Left lung (tissue), 10 donors: Measurements from ENCODE around the gene USP44. TPM values are rescaled to one million over a fixed set of nuclear protein-coding genes. Genes with fewer than 3 reads are reported as not detected.
"Not testable (repeated sequence)": the region's sequence is repeated elsewhere in the genome, so short reads cannot be mapped to it uniquely, and the experiment has no call there.

ENCODE experiments used
- ATAC-seq: fragments of 200-7000 bp; cut with Tn5 transposase; one replicate; pipeline ENCODE4 v1.9.1; 2020; ENCODE audit warnings: moderate library complexity
- DNase-seq, 4 donors: peaks; one replicate each; pipeline ENCODE4 v3.0.0-alpha.2; 2013 to 2020
- H3K27ac ChIP-seq, 2 donors: fragments of 200-600 bp; sonication (generic) in 1 of 2; one replicate each; pipeline versions ENCODE4 v1.5.0 to v1.8.0; 2020 to 2021
- H3K27me3 ChIP-seq, 2 donors: fragments of 200-600 bp; sonication (generic) in 1 of 2; one replicate each; pipeline versions ENCODE4 v1.5.0 to v1.8.0; 2020 to 2021
- H3K36me3 ChIP-seq, 2 donors: fragments of 200-600 bp; sonication (generic) in 1 of 2; one replicate each; pipeline versions ENCODE4 v1.5.0 to v1.8.0; 2020 to 2021
- H3K4me1 ChIP-seq, 2 donors: fragments of 200-600 bp; one replicate each; pipeline ENCODE4 v1.8.0; 2021
- H3K4me3 ChIP-seq, 2 donors: fragments of 200-600 bp; sonication (generic) in 1 of 2; one replicate each; pipeline versions ENCODE4 v1.5.0 to v1.8.0; 2020 to 2021; ENCODE audit warnings: mild to moderate bottlenecking in 1 of 2
- H3K9me3 ChIP-seq, 2 donors: fragments of 200-600 bp; sonication (generic) in 1 of 2; one replicate each; pipeline versions ENCODE4 v1.5.0 to v1.8.0; 2020 to 2021
- intact Hi-C, 2 donors: fragments of 100-400 bp; cut with DNase I; formaldehyde crosslinking; loops; one replicate each; pipeline versions ENCODE4 v1.11.2 to v1.14.2; 2022
- polyA plus RNA-seq, 6 donors: library from polyadenylated mRNA; unstranded; fragments of 120-200 nt; gene quantifications; one replicate each; pipeline ENCODE4 v1.2.1, GENCODE V29; 2013; ENCODE audit not compliant: insufficient read length in 6 of 6
- total RNA-seq, 2 donors: library from RNA; stranded (reverse); fragmentation: NEBNext Ultra II Directional; extraction: Animal tissue kit (Norgen Biotek cat#: 25700); gene quantifications; one replicate each; pipeline ENCODE4 v1.2.1, GENCODE V29; 2021
- TF ChIP-seq, protein P1 (sequence below), 2 donors: fragments of 200-600 bp; sonication (generic) in 1 of 2; IDR thresholded peaks; one replicate each; pipeline versions ENCODE4 v1.5.0 to v1.8.0; 2021; ENCODE audit warnings: antibody characterized with exemption in 2 of 2
- donor health status: DM: no; HTN: yes; CAD: no.
- donor health status: DM: no; HTN: no; CAD: no.

Gene USP44
- total and polyA plus RNA-seq, 8 donors = 3.4 to 13.4 (median 4.0) TPM

DNA sequence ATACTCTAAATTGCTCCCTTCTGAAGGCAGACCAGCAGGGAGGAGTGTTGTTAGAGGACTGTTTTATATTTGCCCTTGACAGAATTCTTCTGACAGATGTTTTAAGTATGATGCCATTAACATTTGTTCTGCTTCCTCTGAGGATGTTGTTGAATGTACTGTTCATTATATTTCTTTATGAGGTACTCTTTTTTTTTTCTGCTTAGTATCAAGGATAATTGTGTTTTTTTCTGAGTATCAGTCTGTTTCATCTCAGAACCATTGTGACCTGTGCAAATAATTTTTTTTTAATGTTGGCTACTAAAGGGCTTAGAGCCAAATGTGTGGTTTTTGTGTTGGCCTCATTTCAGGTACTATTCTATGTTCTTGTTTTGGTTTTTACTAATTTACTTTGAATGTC lies 66.8 kb downstream of the USP44 start:
- Histone ChIP-seq H3K4me3 (no peak overlapping the region), H3K27me3 (no peaks in the 10 kb centered on the region), H3K4me1 (peaks cover 24% of the 10 kb centered on the region in 2 donors), H3K9me3 (no peaks in the 10 kb centered on the region), H3K36me3 (peaks cover 0 to 42% of the 10 kb centered on the region in 2 donors), H3K27ac (no peak overlapping the region)
- TF ChIP-seq, protein P1, sequence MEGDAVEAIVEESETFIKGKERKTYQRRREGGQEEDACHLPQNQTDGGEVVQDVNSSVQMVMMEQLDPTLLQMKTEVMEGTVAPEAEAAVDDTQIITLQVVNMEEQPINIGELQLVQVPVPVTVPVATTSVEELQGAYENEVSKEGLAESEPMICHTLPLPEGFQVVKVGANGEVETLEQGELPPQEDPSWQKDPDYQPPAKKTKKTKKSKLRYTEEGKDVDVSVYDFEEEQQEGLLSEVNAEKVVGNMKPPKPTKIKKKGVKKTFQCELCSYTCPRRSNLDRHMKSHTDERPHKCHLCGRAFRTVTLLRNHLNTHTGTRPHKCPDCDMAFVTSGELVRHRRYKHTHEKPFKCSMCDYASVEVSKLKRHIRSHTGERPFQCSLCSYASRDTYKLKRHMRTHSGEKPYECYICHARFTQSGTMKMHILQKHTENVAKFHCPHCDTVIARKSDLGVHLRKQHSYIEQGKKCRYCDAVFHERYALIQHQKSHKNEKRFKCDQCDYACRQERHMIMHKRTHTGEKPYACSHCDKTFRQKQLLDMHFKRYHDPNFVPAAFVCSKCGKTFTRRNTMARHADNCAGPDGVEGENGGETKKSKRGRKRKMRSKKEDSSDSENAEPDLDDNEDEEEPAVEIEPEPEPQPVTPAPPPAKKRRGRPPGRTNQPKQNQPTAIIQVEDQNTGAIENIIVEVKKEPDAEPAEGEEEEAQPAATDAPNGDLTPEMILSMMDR (IDR thresholded peaks at IDR 0.05) = no peak
- DNase-seq (no peak), ATAC-seq (no peak)
- intact Hi-C loops = no loop called here

DNA sequence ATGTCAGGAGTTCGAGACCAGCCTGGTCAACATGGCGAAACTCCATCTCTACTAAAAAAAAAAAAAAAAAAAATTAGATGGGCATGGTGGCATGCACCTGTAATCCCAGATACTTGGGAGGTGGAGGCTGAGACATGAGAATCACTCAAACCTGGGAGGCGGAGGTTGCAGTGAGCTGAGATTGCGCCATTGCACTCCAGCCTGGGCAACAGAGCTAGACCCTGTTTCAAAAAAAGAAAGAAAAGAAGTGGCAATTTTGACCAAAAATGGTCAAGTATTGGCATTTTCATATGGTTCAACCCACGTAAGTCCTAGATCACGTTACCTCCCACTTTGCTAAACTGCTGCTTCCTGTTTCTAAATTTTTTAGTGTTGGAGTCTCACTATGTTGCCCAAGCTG lies 68.7 kb downstream of the USP44 start:
- peaks cover 24 to 36% of the 10 kb centered on the region in 2 donors for H3K4me1 ChIP-seq
- intact Hi-C loops, ATAC-seq, DNase-seq, H3K4me3 ChIP-seq, H3K9me3 ChIP-seq, H3K27me3 ChIP-seq, H3K27ac ChIP-seq: not testable (repeated sequence)
- H3K36me3 ChIP-seq = peaks cover 0 to 46% of the 10 kb centered on the region in 2 donors

DNA sequence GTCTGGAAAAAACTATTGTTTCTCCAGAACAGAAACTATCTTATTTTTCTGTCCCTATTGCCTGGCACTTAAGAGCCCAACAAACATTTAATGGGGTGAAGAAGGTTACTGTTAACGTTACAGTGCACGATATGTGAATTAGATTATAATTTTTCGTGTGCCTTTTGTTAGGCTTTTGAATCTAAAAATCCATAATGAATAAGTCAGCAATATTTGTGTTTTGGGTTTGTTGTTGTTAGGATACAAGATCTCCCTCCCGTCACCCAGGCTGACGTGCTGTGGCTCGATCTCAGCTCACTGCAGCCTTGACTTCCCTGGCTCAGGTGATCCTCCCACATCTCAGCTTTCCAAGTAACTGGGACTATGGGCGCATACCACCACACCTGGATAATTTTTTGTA lies 69.4 kb downstream of the USP44 start:
- peaks cover 24 to 36% of the 10 kb centered on the region in 2 donors for H3K4me1 ChIP-seq
- DNase-seq (no peak), ATAC-seq (no peak)
- H3K27ac ChIP-seq = no peak overlapping the region
- TF ChIP-seq, protein P1 (IDR thresholded peaks at IDR 0.05) = no peak
- no peaks in the 10 kb centered on the region for H3K27me3 ChIP-seq
- no peak overlapping the region for H3K4me3 ChIP-seq
- peaks cover 0 to 49% of the 10 kb centered on the region in 2 donors for H3K36me3 ChIP-seq
- intact Hi-C loops = no loop called here
- H3K9me3 ChIP-seq = no peaks in the 10 kb centered on the region

DNA sequence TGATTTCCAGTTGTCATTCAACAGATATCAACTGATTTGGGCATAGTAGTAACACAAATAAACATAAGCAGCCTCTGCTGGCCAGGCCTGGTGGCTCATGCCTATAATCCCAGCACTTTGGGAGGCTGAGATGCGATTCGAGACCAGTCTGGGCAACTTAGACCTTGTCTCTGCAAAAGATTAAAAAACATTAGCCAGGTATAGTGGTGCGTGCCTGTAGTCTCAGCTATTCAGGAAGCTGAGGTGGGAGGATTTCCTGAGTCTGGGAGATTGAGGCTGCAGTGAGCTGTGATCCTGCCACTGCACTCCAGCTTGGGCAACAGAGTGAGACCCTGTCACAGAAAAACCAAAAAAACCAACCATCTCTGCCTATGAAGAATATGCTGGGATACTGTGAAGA lies 70.2 kb downstream of the USP44 start:
- no peaks in the 10 kb centered on the region for H3K9me3 ChIP-seq
- no peaks in the 10 kb centered on the region for H3K27me3 ChIP-seq
- H3K36me3 ChIP-seq = peaks cover 0 to 49% of the 10 kb centered on the region in 2 donors
- DNase-seq = no peak
- peak overlapping the region in 1 of 2 donors; percentile 35 for H3K27ac ChIP-seq
- intact Hi-C loops = no loop called here
- H3K4me1 ChIP-seq = peaks cover 29 to 41% of the 10 kb centered on the region in 2 donors
- H3K4me3 ChIP-seq = no peak overlapping the region
- no peak for ATAC-seq
- TF ChIP-seq, protein P1 (IDR thresholded peaks at IDR 0.05) = no peak

DNA sequence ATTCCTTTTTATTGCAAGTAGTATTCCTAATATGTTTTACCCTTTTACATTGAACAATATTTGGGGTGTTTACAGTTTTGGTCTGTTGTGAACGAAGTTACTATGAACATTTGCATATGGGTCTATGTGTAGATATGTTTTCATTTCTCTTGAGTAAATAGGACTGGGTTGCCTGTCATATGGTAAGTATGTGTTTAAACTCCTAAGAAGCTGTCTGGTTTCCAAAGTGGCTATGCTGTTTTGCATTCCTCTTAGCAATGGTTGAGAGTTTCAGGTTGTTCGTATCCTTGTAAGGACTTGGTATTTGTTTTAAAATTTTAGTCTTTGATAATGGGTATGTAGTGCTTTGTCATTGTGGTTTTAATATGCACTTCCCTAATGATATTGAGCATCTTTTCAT lies 71.0 kb downstream of the USP44 start:
- intact Hi-C loops = no loop called here
- H3K4me1 ChIP-seq = peaks cover 34 to 49% of the 10 kb centered on the region in 2 donors

DNA sequence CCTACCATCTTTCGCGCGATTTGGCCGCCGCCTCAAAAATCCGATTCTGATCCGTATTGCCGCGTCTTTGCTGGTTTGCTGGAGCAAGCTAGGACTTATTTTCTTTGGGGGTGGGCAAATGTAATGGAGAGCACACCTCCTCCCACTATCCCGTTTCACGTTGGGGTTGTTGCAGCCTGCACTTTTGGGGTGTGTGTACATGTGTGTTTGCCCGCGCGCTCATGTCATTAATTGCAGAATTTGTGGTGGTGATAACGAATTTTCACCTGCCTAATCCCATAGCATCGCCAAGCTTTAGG lies 76.7 kb downstream of the USP44 start:
- no peak for DNase-seq
- H3K27me3 ChIP-seq = no peaks in the 10 kb centered on the region
- TF ChIP-seq, protein P1 (IDR thresholded peaks at IDR 0.05) = no peak
- peak; percentile 6 for ATAC-seq
- peaks cover 0 to 35% of the 10 kb centered on the region in 2 donors for H3K36me3 ChIP-seq
- intact Hi-C loops = no loop called here
- H3K4me3 ChIP-seq = peak overlapping the region; percentile 74
- peak overlapping the region; percentile 92 to 94 for H3K27ac ChIP-seq
- peaks cover 13 to 36% of the 10 kb centered on the region in 2 donors for H3K4me1 ChIP-seq
- H3K9me3 ChIP-seq = no peaks in the 10 kb centered on the region

More for the DNA sequence above, 71.0 kb downstream of the USP44 start:
- no peaks in the 10 kb centered on the region for H3K9me3 ChIP-seq
- H3K27ac ChIP-seq = no peak overlapping the region
- ATAC-seq (peak; percentile 89), DNase-seq (no peak)
- TF ChIP-seq, protein P1 (IDR thresholded peaks at IDR 0.05) = no peak
- H3K27me3 ChIP-seq = no peaks in the 10 kb centered on the region
- peaks cover 0 to 44% of the 10 kb centered on the region in 2 donors for H3K36me3 ChIP-seq
- no peak overlapping the region for H3K4me3 ChIP-seq
